GM21529 (cell line): ENCODE results near the gene SDK1.
"Not testable (repeated sequence)": the region's sequence is repeated elsewhere in the genome, so short reads cannot be mapped to it uniquely, and the experiment has no call there.

Source experiments
- ATAC-seq: cut with Tn5 transposase; IDR thresholded peaks from one replicate; pipeline ENCODE4 v1.9.1; 2021; ENCODE audit not compliant: unreplicated experiment

The SDK1 gene

GRCh38 chr7:4249241-4249640 is 948.2 kb downstream of the SDK1 start:
- ATAC-seq = no peak

DNA sequence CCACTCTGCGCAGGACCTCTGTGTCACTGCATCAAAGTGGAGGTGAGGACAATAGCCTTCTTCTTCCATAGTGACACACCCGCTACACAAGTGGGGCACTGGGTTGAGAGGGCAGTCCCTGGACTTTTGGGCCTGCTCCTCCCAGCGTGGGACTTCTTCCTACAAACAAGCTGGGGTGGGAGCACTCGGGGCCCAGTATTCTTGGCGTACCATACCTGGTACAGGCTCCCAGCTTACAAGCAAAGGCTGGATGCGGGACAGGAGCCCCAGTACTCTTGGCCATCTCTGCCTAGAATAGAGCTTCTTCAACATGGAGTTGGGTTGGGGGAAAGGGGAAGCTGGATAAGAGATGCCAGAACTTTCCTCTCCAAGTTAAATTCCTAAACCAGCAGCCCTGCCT is 954.3 kb downstream of the SDK1 start:
- no peak for ATAC-seq

DNA sequence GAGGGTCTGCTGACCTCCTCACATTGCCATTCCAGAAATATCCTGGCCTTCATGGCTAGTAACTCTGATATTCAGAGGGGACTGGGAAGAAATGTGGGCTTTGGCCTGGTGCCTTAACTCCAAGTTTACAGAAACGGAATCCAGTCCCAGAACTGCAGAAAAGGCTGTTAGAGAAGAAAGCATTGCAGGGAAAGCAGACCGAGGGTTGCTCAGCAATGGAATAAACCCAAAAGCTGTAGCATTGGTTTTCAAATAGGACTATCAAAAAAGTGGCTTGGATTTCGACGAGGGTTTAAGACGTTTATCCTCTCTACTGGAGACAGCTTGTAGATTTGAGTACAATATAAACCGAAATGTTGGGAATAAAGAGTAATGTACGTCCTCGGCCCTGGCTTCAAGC is 955.2 kb downstream of the SDK1 start:
- ATAC-seq = no peak

DNA sequence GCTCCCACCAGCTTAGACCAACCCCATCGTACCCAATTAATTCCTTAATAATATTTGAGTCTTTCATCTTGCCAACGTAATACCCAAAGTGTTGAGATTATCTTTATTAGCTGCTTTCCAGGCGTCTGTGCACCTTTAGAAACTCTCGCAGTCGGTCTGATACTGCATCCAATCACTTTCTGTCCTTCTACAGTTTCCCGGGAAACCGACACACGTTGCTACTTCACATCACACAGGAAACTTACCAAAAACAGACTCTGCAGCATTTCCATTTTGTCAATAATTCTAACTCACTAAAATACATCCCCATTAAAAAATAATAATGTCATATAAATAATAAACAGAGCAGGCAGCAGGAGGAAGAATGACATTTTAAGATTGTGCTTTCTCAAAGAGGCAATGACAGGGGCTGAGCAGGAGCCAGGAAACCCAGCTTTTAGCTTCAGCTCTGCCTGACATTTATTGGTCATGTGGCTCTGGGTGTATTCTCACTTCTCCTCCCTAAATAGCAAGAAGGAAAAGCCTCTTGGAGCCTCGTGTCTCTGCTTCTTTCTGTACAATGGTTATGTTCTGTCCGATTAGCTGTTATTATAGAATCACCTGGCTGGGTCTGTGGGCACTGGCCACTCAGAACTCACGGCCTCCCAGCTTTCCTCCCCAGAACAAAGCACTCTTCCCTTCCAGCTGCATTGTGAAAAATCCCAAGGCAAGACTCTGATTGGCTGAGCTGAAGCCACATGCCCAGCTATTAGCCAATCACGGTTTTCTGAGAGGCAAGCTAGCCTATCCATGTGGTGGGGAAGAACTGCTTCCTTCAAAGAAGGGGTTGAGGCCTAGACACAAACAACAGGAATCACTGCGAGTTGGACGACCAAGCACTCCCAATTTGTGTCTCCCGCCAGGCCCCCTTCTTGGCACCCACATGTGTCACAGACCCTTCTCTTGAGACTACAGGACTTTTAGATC is 956.4 kb downstream of the SDK1 start:
- ATAC-seq = no peak

DNA sequence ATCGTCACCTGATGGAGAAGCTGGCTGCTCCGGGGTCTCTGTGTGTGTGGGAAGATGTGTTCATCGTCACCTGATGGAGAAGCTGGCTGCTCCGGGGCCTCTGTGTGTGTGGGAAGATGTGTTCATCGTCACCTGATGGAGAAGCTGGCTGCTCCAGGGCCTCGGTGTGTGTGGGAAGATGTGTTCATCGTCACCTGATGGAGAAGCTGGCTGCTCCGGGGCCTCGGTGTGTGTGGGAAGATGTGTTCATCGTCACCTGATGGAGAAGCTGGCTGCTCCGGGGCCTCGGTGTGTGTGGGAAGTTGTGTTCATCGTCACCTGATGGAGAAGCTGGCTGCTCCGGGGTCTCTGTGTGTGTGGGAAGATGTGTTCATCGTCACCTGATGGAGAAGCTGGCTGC is 959.1 kb downstream of the SDK1 start:
- not testable (repeated sequence) for ATAC-seq

GRCh38 chr7:4260867-4261600 is 960.0 kb downstream of the SDK1 start:
- ATAC-seq = no peak

- ATAC-seq = no peak
Observed at GRCh38 chr7:4261601-4261960, 960.5 kb downstream of the SDK1 start.

DNA sequence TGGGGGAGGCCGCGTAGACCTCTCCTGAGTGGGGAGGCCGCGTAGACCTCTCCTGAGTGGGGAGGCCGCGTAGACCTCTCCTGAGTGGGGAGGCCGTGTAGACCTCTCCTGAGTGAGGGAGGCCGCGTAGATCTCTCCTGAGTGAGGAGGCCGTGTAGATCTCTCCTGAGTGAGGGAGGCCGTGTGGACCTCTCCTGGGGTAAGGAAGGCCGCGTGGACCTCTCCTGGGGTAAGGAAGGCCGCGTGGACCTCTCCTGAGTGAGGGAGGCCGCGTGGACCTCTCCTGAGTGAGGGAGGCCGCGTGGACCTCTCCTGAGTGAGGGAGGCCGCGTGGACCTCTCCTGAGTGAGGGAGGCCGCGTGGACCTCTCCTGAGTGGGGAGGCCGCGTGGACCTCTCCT is 963.2 kb downstream of the SDK1 start:
- not testable (repeated sequence) for ATAC-seq

DNA sequence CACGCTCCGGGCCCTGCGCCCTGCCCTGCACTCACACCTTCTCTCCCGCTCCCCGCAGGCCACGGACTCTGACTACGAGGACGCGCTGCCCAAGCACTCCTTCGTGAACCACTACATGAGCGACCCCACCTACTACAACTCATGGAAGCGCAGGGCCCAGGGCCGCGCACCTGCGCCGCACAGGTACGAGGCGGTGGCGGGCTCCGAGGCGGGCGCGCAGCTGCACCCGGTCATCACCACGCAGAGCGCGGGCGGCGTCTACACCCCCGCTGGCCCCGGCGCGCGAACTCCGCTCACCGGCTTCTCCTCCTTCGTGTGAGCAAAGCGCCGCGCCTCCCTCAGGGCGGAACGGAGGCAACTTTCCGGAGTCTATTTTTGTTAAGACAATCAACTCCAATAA is 964.0 kb downstream of the SDK1 start:
- no peak for ATAC-seq

GRCh38 chr7:4265676-4266075 is 964.6 kb downstream of the SDK1 start:
- no peak for ATAC-seq

- ATAC-seq = no peak
Observed at GRCh38 chr7:4266270-4267040, 965.4 kb downstream of the SDK1 start.

DNA sequence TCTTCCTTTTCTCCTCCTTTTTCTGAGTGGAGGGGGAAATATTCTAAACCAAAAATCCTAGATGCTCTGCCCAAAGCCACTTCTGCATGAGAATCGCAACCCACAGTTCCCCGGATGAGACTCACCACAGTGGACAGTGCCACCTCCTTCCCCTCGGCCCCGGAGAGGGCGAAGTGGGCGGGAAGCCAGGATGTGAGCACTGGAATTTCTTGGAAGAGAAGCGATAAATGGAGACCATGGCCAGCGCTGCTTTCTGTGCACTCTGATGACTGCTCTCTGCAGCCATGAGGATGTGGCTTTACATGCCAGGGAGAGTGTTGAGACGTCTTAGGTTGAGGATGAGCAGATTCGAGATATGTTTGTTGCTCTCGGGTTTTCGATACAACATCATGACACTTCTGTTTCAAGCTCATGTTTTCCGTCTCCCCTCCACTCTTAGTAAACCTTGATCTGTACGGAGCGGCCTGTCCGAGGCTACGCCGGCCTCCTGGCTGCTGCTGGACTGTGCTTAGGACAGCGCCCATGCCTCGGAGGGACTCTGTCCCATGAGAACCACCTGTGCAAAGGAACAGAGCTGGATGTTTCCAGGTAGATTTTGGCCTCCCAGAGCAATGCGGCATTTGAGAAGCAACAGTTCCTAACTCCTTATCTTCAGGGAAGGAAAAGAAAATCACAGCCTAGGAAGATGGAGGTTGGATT is 966.4 kb downstream of the SDK1 start:
- no peak for ATAC-seq

- no peak for ATAC-seq
Observed at GRCh38 chr7:4268040-4268965, 967.3 kb downstream of the SDK1 start.

GRCh38 chr7:4269086-4269485 is 968.0 kb downstream of the SDK1 start:
- no peak for ATAC-seq

- ATAC-seq = no peak
Observed at GRCh38 chr7:4269746-4270145, 968.7 kb downstream of the SDK1 start.

GRCh38 chr7:4270268-4270667 is 969.2 kb downstream of the SDK1 start:
- no peak for ATAC-seq

- ATAC-seq = no peak
Observed at GRCh38 chr7:4270941-4271715, 970.1 kb downstream of the SDK1 start.

GRCh38 chr7:4271716-4272015 is 970.6 kb downstream of the SDK1 start:
- no peak for ATAC-seq

- ATAC-seq = no peak
Observed at GRCh38 chr7:4272141-4272540, 971.1 kb downstream of the SDK1 start.
